ENCODE measurements around the gene ODF2.

The ODF2 gene

GRCh38 chr9:128448746-128449145, 7.1 kb upstream of the ODF2 start:
- TF ChIP-seq ARNTL (CRISPR knock-in tag; IDR thresholded peaks at IDR 0.05; ENCODE audit: borderline replicate concordance, low read depth) (no peak), ZNF8 (CRISPR knock-in tag; IDR thresholded peaks at IDR 0.05) (no peak), CSRNP3 (CRISPR knock-in tag; IDR thresholded peaks at IDR 0.05) (no peak), CSDC2 (CRISPR knock-in tag; IDR thresholded peaks at IDR 0.05) (no peak), ESRRG (CRISPR knock-in tag; IDR thresholded peaks at IDR 0.05) (no peak), ZFP3 (CRISPR knock-in tag; IDR thresholded peaks at IDR 0.05) (no peak), TOX (CRISPR knock-in tag; IDR thresholded peaks at IDR 0.05; ENCODE audit: borderline replicate concordance) (no peak), BACH2 (CRISPR knock-in tag; IDR thresholded peaks at IDR 0.05; ENCODE audit: borderline replicate concordance) (no peak), PPARA (CRISPR knock-in tag; IDR thresholded peaks at IDR 0.05; ENCODE audit: borderline replicate concordance) (no peak), ISL1 (CRISPR knock-in tag; IDR thresholded peaks at IDR 0.05) (no peak)
- ATAC-seq = no peak

DNA sequence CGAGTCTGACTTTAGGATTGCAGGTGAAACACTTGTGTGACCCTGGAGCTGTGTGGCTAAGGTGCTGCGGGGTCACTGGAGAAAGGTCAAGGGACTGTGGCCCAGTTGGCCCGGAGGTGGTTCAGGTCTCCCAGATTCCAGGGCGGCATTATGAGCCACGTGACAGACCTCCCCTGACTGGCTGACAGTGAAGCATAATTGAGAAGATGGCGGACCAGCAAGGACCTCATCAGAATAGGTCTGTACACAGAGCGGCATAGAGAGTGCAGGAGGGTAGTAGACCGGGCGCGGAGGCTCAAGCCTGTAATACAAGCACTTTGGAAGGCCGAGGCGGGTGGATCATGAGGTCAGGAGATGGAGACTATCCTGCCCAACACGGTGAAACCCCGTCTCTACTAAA, 815 bp upstream of the ODF2 start:
- TF ChIP-seq ZC3H10 (CRISPR knock-in tag; IDR thresholded peaks at IDR 0.05) (no peak), ARNTL (CRISPR knock-in tag; IDR thresholded peaks at IDR 0.05; ENCODE audit: borderline replicate concordance, low read depth) (no peak), CSDC2 (CRISPR knock-in tag; IDR thresholded peaks at IDR 0.05) (no peak), OSR1 (CRISPR knock-in tag; IDR thresholded peaks at IDR 0.05) (no peak)
- TF ChIP-seq, protein P1, sequence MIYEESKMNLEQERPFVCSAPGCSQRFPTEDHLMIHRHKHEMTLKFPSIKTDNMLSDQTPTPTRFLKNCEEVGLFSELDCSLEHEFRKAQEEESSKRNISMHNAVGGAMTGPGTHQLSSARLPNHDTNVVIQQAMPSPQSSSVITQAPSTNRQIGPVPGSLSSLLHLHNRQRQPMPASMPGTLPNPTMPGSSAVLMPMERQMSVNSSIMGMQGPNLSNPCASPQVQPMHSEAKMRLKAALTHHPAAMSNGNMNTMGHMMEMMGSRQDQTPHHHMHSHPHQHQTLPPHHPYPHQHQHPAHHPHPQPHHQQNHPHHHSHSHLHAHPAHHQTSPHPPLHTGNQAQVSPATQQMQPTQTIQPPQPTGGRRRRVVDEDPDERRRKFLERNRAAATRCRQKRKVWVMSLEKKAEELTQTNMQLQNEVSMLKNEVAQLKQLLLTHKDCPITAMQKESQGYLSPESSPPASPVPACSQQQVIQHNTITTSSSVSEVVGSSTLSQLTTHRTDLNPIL (CRISPR knock-in tag; IDR thresholded peaks at IDR 0.05; ENCODE audit: low read depth) = no peak
- TF ChIP-seq, protein P2, sequence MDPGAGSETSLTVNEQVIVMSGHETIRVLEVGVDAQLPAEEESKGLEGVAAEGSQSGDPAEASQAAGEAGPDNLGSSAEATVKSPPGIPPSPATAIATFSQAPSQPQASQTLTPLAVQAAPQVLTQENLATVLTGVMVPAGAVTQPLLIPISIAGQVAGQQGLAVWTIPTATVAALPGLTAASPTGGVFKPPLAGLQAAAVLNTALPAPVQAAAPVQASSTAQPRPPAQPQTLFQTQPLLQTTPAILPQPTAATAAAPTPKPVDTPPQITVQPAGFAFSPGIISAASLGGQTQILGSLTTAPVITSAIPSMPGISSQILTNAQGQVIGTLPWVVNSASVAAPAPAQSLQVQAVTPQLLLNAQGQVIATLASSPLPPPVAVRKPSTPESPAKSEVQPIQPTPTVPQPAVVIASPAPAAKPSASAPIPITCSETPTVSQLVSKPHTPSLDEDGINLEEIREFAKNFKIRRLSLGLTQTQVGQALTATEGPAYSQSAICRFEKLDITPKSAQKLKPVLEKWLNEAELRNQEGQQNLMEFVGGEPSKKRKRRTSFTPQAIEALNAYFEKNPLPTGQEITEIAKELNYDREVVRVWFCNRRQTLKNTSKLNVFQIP (CRISPR knock-in tag; IDR thresholded peaks at IDR 0.05; ENCODE audit: borderline replicate concordance, low read depth) = no peak
- TF ChIP-seq, protein P3, sequence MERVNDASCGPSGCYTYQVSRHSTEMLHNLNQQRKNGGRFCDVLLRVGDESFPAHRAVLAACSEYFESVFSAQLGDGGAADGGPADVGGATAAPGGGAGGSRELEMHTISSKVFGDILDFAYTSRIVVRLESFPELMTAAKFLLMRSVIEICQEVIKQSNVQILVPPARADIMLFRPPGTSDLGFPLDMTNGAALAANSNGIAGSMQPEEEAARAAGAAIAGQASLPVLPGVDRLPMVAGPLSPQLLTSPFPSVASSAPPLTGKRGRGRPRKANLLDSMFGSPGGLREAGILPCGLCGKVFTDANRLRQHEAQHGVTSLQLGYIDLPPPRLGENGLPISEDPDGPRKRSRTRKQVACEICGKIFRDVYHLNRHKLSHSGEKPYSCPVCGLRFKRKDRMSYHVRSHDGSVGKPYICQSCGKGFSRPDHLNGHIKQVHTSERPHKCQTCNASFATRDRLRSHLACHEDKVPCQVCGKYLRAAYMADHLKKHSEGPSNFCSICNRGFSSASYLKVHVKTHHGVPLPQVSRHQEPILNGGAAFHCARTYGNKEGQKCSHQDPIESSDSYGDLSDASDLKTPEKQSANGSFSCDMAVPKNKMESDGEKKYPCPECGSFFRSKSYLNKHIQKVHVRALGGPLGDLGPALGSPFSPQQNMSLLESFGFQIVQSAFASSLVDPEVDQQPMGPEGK (CRISPR knock-in tag; IDR thresholded peaks at IDR 0.05; ENCODE audit: borderline replicate concordance) = no peak
- no peak for ATAC-seq

DNA sequence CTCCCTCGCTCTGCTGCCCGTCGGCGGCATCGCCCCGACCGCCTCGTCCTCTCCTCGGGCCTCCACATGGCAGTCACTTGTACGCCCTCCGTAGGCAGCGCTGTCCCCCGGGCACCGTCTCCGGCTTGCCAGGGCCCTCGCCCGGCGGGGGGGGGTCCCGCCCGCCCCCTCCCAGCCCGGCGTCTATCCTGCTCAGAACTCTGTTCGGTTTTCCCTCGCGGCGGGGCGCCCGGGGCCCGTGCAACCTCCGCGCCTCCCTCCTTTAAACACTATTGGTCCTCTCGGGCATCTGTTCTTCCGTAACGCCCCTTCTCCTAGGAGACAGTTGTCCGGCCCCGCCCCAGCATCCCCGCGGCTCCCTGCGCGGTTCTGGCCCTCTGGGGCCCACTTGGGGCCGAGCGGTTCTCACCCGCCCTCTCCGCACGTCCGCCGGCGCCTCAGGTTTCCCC, 831 bp downstream of the ODF2 start:
- ATAC-seq = peak; percentile 91
- no peak for TF ChIP-seq ZNF8 (CRISPR knock-in tag; IDR thresholded peaks at IDR 0.05)
- TF ChIP-seq ESRRG (CRISPR knock-in tag; IDR thresholded peaks at IDR 0.05) = no peak
- TF ChIP-seq ISL1 (CRISPR knock-in tag; IDR thresholded peaks at IDR 0.05) = no peak

DNA sequence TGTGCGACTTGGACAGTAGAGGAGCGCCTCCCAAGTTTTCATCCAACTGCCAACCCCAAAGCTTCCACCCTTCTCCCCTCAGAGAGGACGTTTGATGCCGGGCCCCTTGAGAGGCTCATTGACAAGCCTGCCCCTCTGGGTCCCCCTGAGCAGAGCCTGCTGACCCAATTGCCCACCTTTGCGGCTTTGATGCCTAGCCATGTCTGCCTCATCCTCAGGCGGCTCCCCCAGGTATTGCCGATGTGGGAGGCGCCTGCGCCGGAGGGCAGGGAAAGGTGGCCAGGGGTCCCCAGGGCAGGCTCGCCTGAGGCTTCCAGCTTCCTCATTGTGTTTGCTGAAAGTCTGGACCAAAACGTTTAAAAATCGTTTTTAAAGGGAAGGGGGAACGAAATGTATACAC, 1.4 kb downstream of the ODF2 start:
- no peak for ATAC-seq
- TF ChIP-seq ARNTL (CRISPR knock-in tag; IDR thresholded peaks at IDR 0.05; ENCODE audit: borderline replicate concordance, low read depth) (no peak), CSDC2 (CRISPR knock-in tag; IDR thresholded peaks at IDR 0.05) (no peak), ZFP3 (CRISPR knock-in tag; IDR thresholded peaks at IDR 0.05) (no peak), ISL1 (CRISPR knock-in tag; IDR thresholded peaks at IDR 0.05) (no peak), ESRRG (CRISPR knock-in tag; IDR thresholded peaks at IDR 0.05) (no peak), TOX (CRISPR knock-in tag; IDR thresholded peaks at IDR 0.05; ENCODE audit: borderline replicate concordance) (no peak), GLIS3 (CRISPR knock-in tag; IDR thresholded peaks at IDR 0.05) (no peak), OSR1 (CRISPR knock-in tag; IDR thresholded peaks at IDR 0.05) (no peak)
- TF ChIP-seq, protein P1 (CRISPR knock-in tag; IDR thresholded peaks at IDR 0.05; ENCODE audit: low read depth) = no peak
- TF ChIP-seq, protein P2 (CRISPR knock-in tag; IDR thresholded peaks at IDR 0.05; ENCODE audit: borderline replicate concordance, low read depth) = no peak
